Smooth muscle cell (in vitro differentiated cells): Measurements from ENCODE around the gene SEC61G. TPM values are rescaled to one million over a fixed set of nuclear protein-coding genes. Genes with fewer than 3 reads are reported as not detected.

Source experiments
- DNase-seq: peaks from one replicate; lab custom pipeline; 2025; ENCODE audit not compliant: unreplicated experiment; lab: John Stamatoyannopoulos, UW
- H2AFZ ChIP-seq: fragments of 200-600 bp; sonication (generic); 2 replicates; pipeline ENCODE4 v1.6.0; 2016; ENCODE audit warnings: antibody characterized with exemption, low read depth, mild to moderate bottlenecking
- H3F3A ChIP-seq: fragments of 200-600 bp; sonication (generic); 2 replicates; pipeline ENCODE4 v1.6.0; 2017; ENCODE audit warnings: antibody characterized with exemption, low read depth
- H3K27ac ChIP-seq: fragments of 200-600 bp; sonication (generic); 2 replicates; pipeline ENCODE4 v1.5.1; 2016; ENCODE audit warnings: low read depth, mild to moderate bottlenecking
- H3K27me3 ChIP-seq: fragments of 200-600 bp; sonication (generic); 2 replicates; pipeline ENCODE4 v1.6.1; 2016; ENCODE audit warnings: low read depth, mild to moderate bottlenecking
- H3K36me3 ChIP-seq: fragments of 200-600 bp; sonication (generic); 2 replicates; pipeline ENCODE4 v1.5.1; 2016; ENCODE audit warnings: low read depth
- H3K4me1 ChIP-seq: fragments of 200-600 bp; sonication (generic); 2 replicates; pipeline ENCODE4 v1.5.1; 2016; ENCODE audit warnings: low read depth
- H3K4me2 ChIP-seq: fragments of 200-600 bp; sonication (generic); 2 replicates; pipeline ENCODE4 v1.6.0; 2016; ENCODE audit warnings: mild to moderate bottlenecking
- H3K4me3 ChIP-seq: fragments of 200-600 bp; sonication (generic); 2 replicates; pipeline ENCODE4 v1.5.1; 2016; ENCODE audit warnings: mild to moderate bottlenecking
- H3K79me2 ChIP-seq: fragments of 200-600 bp; sonication (generic); 2 replicates; pipeline ENCODE4 v1.6.0; 2016; ENCODE audit warnings: low read depth, mild to moderate bottlenecking
- H3K9ac ChIP-seq: fragments of 200-600 bp; sonication (generic); 2 replicates; pipeline ENCODE4 v1.6.0; 2016; ENCODE audit warnings: low read depth
- H3K9me3 ChIP-seq: fragments of 200-600 bp; sonication (generic); replicated peaks from 2 replicates; pipeline ENCODE4 v1.5.1; 2016; ENCODE audit warnings: low read depth
- H4K20me1 ChIP-seq: fragments of 200-600 bp; sonication (generic); 2 replicates; pipeline ENCODE4 v1.6.0; 2016; ENCODE audit warnings: low read depth
- WGBS: methylation state at CpG from one replicate; pipeline ENCODE4 v1.1.7; 2016; ENCODE audit warnings: low lambda C conversion rate; 5-methylcytosine and 5-hydroxymethylcytosine counted together
- polyA plus RNA-seq: library from polyadenylated mRNA; unstranded; fragments of >200 nt; fragmentation: Nextera tagmentation; extraction: Ambion mirVana; gene quantifications from 2 replicates; pipeline ENCODE4 v1.2.1, GENCODE V29; 2016
- total RNA-seq: library from RNA; depleted of rRNA; stranded (reverse); fragments of >200 nt; gene quantifications from 2 replicates; pipeline ENCODE4 v1.2.3, GENCODE V29; 2014
- TF ChIP-seq, protein P1 (sequence below): fragments of 200-600 bp; sonication (generic); IDR thresholded peaks from 2 replicates; pipeline ENCODE4 v1.5.1; 2017; ENCODE audit warnings: borderline replicate concordance, mild to moderate bottlenecking, antibody characterized with exemption; ENCODE audit not compliant: insufficient read depth, poor library complexity, severe bottlenecking

SEC61G gene
- total and polyA plus RNA-seq, 2 experiments from 2014 or later = 839 to 1,699 TPM

DNA sequence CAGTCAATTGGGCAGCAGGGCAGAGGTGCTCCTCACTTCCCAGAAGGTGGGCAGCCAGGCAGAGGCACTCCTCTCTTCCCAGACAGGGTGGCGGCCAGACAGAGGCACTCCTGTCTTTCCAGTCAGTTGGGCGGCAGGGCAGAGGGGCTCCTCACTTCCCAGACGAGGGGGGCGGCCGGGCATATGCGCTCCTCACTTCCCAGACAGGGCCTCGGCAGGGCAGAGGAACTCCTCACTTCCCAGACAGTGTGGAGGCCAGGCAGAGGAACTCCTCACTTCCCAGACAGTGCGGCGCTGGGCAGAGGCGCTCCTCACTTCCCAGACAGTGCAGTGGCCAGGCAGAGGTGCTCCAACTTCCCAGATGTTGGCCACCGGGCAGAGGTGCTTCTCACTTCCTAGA is 33.4 kb upstream of the SEC61G start:
- H3K4me2 ChIP-seq = no peak overlapping the region
- DNase-seq = no peak
- no peaks in the 10 kb centered on the region for H3F3A ChIP-seq
- no peak overlapping the region for H3K27ac ChIP-seq
- no peaks in the 10 kb centered on the region for H4K20me1 ChIP-seq
- H3K9me3 ChIP-seq = no peaks in the 10 kb centered on the region
- TF ChIP-seq, protein P1, sequence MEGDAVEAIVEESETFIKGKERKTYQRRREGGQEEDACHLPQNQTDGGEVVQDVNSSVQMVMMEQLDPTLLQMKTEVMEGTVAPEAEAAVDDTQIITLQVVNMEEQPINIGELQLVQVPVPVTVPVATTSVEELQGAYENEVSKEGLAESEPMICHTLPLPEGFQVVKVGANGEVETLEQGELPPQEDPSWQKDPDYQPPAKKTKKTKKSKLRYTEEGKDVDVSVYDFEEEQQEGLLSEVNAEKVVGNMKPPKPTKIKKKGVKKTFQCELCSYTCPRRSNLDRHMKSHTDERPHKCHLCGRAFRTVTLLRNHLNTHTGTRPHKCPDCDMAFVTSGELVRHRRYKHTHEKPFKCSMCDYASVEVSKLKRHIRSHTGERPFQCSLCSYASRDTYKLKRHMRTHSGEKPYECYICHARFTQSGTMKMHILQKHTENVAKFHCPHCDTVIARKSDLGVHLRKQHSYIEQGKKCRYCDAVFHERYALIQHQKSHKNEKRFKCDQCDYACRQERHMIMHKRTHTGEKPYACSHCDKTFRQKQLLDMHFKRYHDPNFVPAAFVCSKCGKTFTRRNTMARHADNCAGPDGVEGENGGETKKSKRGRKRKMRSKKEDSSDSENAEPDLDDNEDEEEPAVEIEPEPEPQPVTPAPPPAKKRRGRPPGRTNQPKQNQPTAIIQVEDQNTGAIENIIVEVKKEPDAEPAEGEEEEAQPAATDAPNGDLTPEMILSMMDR = no peak
- H3K4me1 ChIP-seq = no peaks in the 10 kb centered on the region
- no peak overlapping the region for H3K4me3 ChIP-seq
- H3K36me3 ChIP-seq = no peaks in the 10 kb centered on the region
- no peaks in the 10 kb centered on the region for H3K27me3 ChIP-seq
- WGBS = 91% methylated on average over 10 of the region's 11 CpGs
- no peak overlapping the region for H3K9ac ChIP-seq
- H2AFZ ChIP-seq = no peak overlapping the region
- H3K79me2 ChIP-seq = no peaks in the 10 kb centered on the region

DNA sequence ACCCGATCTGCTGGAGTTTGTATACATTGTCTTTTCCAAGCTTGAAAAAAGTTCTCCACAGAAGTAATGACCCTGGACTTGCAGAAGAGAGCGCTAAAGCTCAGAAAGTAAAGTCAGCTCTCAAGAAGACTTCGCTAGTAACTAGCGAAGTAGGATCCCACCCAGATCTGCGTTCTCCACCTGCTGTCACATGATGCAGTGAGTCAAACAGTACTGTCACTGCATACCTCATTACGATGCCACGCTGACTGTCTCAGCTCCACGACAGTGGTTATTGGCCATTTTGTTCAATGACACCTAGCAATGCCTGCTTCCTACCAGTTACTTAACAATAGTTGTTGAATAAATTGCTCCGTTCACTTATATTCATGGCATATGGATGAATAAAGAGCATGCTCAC is 29.7 kb upstream of the SEC61G start:
- no peaks in the 10 kb centered on the region for H3K4me1 ChIP-seq
- DNase-seq = no peak
- no peaks in the 10 kb centered on the region for H3F3A ChIP-seq
- no peaks in the 10 kb centered on the region for H4K20me1 ChIP-seq
- H3K4me3 ChIP-seq = no peak overlapping the region
- no peak overlapping the region for H3K27ac ChIP-seq
- H3K36me3 ChIP-seq = no peaks in the 10 kb centered on the region
- no peak overlapping the region for H3K9ac ChIP-seq
- 14% methylated on average over 9 of the region's 9 CpGs for WGBS
- H3K79me2 ChIP-seq = no peaks in the 10 kb centered on the region
- H3K4me2 ChIP-seq = peak overlapping the region; percentile 1
- TF ChIP-seq, protein P1 = peak; percentile 78
- no peaks in the 10 kb centered on the region for H3K27me3 ChIP-seq
- no peaks in the 10 kb centered on the region for H3K9me3 ChIP-seq
- no peak overlapping the region for H2AFZ ChIP-seq

DNA sequence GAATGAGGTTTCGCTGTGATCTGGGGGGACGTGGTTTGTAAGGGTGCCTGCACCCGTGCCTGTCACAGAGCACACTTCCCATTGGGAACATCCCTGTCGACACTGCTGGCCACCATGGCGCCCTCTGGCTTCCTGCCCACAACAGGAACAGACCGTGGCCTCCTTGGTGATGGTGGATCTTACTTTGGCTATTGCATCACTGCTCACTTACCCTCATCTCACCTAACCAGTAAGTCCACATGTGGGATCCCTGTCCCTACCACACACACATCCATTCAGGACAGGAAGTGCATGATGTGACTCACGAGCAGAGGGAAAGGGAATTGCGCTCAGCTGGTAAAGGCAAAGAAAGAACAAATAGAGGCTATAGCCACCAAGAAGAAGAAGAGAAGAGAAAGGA is 26.2 kb upstream of the SEC61G start:
- Histone ChIP-seq H3K27ac (no peak overlapping the region), H3K9ac (no peak overlapping the region), H3F3A (no peaks in the 10 kb centered on the region), H3K9me3 (no peaks in the 10 kb centered on the region), H3K4me3 (no peak overlapping the region), H3K36me3 (no peaks in the 10 kb centered on the region), H2AFZ (no peak overlapping the region), H3K4me2 (no peak overlapping the region), H3K27me3 (no peaks in the 10 kb centered on the region), H3K4me1 (no peaks in the 10 kb centered on the region), H4K20me1 (no peaks in the 10 kb centered on the region), H3K79me2 (no peaks in the 10 kb centered on the region)
- 88% methylated on average over 8 of the region's 8 CpGs for WGBS
- no peak for DNase-seq
- TF ChIP-seq, protein P1 = no peak

DNA sequence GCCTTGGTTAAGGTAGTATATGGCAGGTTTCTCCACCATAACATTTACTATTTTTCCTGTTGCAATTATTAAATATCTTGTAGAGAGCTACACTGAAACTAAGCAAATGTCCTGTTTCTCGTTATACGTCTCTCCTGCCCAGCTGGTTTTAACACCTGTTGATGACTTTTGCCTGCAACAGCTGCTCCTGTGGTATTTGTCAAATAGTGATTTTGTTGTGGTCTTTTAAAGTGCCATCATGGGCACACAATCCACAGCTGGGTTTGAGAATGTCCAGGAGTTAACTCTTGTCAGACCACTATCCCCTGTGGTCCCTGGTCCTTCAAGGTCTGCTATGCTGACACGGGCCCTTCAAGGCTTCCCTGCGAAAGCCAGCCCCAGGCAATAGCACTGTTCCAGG is 24.9 kb upstream of the SEC61G start:
- Histone ChIP-seq H3K36me3 (no peaks in the 10 kb centered on the region), H4K20me1 (no peaks in the 10 kb centered on the region), H3K27me3 (no peaks in the 10 kb centered on the region), H3K4me3 (no peak overlapping the region), H3K27ac (no peak overlapping the region), H3F3A (no peaks in the 10 kb centered on the region), H3K4me2 (no peak overlapping the region), H3K9ac (no peak overlapping the region), H3K79me2 (no peaks in the 10 kb centered on the region), H3K9me3 (no peaks in the 10 kb centered on the region), H2AFZ (no peak overlapping the region), H3K4me1 (no peaks in the 10 kb centered on the region)
- TF ChIP-seq, protein P1 = no peak
- 75% methylated on average over 4 of the region's 4 CpGs for WGBS
- DNase-seq = no peak
